Coronary artery (tissue), 2 donors: ENCODE measurements around the gene PEX11A.

Experiments
- DNase-seq: peaks from one replicate; pipeline ENCODE4 v3.0.0-alpha.2; 2017; ENCODE audit warnings: low spot score
- H3K27ac ChIP-seq, 2 donors: fragments of 200-600 bp; sonication (generic); one replicate each; pipeline ENCODE4 v1.5.1; 2016 to 2019
- H3K4me3 ChIP-seq: fragments of 200-600 bp; sonication (generic); 2 replicates; pipeline ENCODE4 v1.5.1; 2016; ENCODE audit warnings: mild to moderate bottlenecking, moderate library complexity
- TF ChIP-seq, protein P1 (sequence below): fragments of 200-600 bp; sonication (generic); IDR thresholded peaks from one replicate; pipeline ENCODE4 v1.5.1; 2019; ENCODE audit warnings: antibody characterized with exemption

PEX11A gene

GRCh38 chr15:89645680-89646079 lies 44.9 kb downstream of the PEX11A start:
- TF ChIP-seq, protein P1, sequence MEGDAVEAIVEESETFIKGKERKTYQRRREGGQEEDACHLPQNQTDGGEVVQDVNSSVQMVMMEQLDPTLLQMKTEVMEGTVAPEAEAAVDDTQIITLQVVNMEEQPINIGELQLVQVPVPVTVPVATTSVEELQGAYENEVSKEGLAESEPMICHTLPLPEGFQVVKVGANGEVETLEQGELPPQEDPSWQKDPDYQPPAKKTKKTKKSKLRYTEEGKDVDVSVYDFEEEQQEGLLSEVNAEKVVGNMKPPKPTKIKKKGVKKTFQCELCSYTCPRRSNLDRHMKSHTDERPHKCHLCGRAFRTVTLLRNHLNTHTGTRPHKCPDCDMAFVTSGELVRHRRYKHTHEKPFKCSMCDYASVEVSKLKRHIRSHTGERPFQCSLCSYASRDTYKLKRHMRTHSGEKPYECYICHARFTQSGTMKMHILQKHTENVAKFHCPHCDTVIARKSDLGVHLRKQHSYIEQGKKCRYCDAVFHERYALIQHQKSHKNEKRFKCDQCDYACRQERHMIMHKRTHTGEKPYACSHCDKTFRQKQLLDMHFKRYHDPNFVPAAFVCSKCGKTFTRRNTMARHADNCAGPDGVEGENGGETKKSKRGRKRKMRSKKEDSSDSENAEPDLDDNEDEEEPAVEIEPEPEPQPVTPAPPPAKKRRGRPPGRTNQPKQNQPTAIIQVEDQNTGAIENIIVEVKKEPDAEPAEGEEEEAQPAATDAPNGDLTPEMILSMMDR: no peak
- DNase-seq: no peak
- H3K4me3 ChIP-seq: no peak overlapping the region
- H3K27ac ChIP-seq: no peak overlapping the region

GRCh38 chr15:89642106-89642505 lies 48.4 kb downstream of the PEX11A start:
- TF ChIP-seq, protein P1: no peak
- H3K27ac ChIP-seq: no peak overlapping the region
- DNase-seq: peak; percentile 69
- no peak overlapping the region for H3K4me3 ChIP-seq

GRCh38 chr15:89641053-89641452 lies 49.5 kb downstream of the PEX11A start:
- Histone ChIP-seq H3K4me3 (no peak overlapping the region), H3K27ac (no peak overlapping the region)
- TF ChIP-seq, protein P1: no peak
- no peak for DNase-seq

DNA sequence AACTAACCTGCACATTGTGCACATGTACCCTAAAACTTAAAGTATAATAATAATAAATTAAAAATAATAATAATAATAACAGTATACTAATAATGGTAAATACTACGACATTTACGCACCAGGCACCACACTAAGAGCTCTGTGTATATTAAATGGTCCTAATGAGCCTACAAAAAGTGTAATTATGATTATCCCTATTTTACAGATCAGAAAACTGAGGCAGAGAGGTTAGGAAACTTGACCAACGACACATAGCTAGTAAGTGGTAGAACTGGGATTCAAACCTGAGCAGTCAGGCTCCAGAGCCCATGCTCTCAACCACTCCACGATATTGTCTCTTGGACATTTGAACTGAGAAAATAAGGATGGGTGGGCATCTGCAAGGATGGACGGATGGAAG lies 50.3 kb downstream of the PEX11A start:
- TF ChIP-seq, protein P1: no peak
- Histone ChIP-seq H3K27ac (no peak overlapping the region), H3K4me3 (no peak overlapping the region)
- DNase-seq: no peak

GRCh38 chr15:89633585-89633984 lies 57.0 kb downstream of the PEX11A start:
- no peak overlapping the region for H3K27ac ChIP-seq
- TF ChIP-seq, protein P1: no peak
- no peak for DNase-seq
- no peak overlapping the region for H3K4me3 ChIP-seq

- no peak for DNase-seq
- TF ChIP-seq, protein P1: no peak
- Histone ChIP-seq H3K27ac (no peak overlapping the region), H3K4me3 (no peak overlapping the region)
Observed at GRCh38 chr15:89632563-89633430, 57.8 kb downstream of the PEX11A start.

DNA sequence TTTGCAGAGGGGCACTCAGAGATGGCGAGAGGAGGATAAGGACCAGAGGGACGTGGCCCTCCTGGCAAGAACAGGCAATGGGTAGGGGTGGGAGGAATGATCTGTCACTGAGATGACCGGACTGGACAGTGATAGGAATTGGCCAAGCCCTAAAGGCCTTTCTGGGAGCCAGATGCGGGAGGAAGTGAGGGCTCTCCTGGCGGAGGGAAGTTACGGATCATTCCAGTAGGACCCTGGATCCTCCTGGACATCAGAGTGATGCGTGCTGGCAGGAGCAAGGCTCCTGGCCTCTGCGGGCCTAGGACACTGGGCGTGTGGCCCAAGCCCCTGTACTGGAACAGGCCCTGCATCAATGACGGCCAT lies 58.7 kb downstream of the PEX11A start:
- no peak overlapping the region for H3K4me3 ChIP-seq
- no peak for DNase-seq
- H3K27ac ChIP-seq: no peak overlapping the region
- TF ChIP-seq, protein P1: no peak
